HCT116 (cell line): ENCODE data around the gene CDH23. TPM values are rescaled to one million over a fixed set of nuclear protein-coding genes. Genes with fewer than 3 reads are reported as not detected.

ENCODE experiments used
- ATAC-seq: fragments of 200-7000 bp; cut with Tn5 transposase; 2 replicates; pipeline ENCODE4 v1.9.1; 2020; ENCODE audit warnings: mild to moderate bottlenecking, moderate library complexity
- BruUV-seq: library from RNA; stranded (reverse); fragments of 400-500 nt; replicated peaks from 2 replicates; lab custom pipeline; 2021; lab: Mats Ljungman, UMichigan
- CTCF ChIA-PET: fragments of 300-600 bp; sonication (Branson Sonifier 250); formaldehyde crosslinking; loops from one replicate; lab custom pipeline; 2021; ENCODE audit warnings: antibody characterized with exemption; lab: Charles Lee
- POLR2A ChIA-PET: fragments of 300-600, 350-600 bp; sonication (Branson Sonifier 250); formaldehyde crosslinking; loops from one replicate; lab custom pipeline; 2021; ENCODE audit warnings: antibody characterized with exemption; lab: Charles Lee
- RAD21 ChIA-PET, 2 experiments: fragments of 300-600 bp; sonication (Branson Sonifier 250); formaldehyde crosslinking; loops; one replicate each; lab custom pipeline; 2023; ENCODE audit warnings: low total read pairs in 2 of 2; ENCODE audit not compliant: uncharacterized antibody in 2 of 2, unreplicated experiment in 2 of 2, low non-redundant PET in 1 of 2; lab: Charles Lee
- DNase-seq: peaks from one replicate; pipeline ENCODE4 v3.0.0-alpha.2; 2010; ENCODE audit warnings: low read depth, low spot score
- H2AFZ ChIP-seq: fragments of 200-600 bp; shearing (Covaris generic), sonication (generic); 2 replicates; pipeline ENCODE4 v1.6.1; 2017; ENCODE audit warnings: low read depth, mixed run types, mixed read lengths, antibody characterized with exemption, low read length; ENCODE audit not compliant: poor library complexity, severe bottlenecking
- H3K27ac ChIP-seq: 2 replicates; pipeline ENCODE4 v1.5.1; 2012; ENCODE audit warnings: low read depth, low read length
- H3K27me3 ChIP-seq: fragments of 200-600 bp; sonication (generic); 2 replicates; pipeline ENCODE4 v1.6.1; 2016; ENCODE audit warnings: mixed run types, low read length, mixed read lengths; ENCODE audit not compliant: insufficient read depth
- H3K36me3 ChIP-seq, 2 experiments: fragments of 200-500 bp in 1 of 2; fragments of 200-600 bp in 1 of 2; sonication (Bioruptor generic) in 1 of 2; sonication (generic) in 1 of 2; 2 replicates each; pipeline versions ENCODE4 v1.5.1 to v1.6.1; 2014 to 2016; ENCODE audit warnings: low read length in 2 of 2, inconsistent platforms in 1 of 2, mixed read lengths in 1 of 2, mixed run types in 1 of 2; ENCODE audit not compliant: insufficient read depth in 2 of 2, control insufficient read depth in 1 of 2
- H3K4me1 ChIP-seq, 2 experiments: fragments of 200-600 bp in 1 of 2; sonication (generic) in 1 of 2; 2 replicates each; pipeline versions ENCODE4 v1.5.1 to v1.6.1; 2012 to 2017; ENCODE audit warnings: low read length in 2 of 2, inconsistent platforms in 1 of 2, mild to moderate bottlenecking in 1 of 2, mixed read lengths in 1 of 2, mixed run types in 1 of 2, moderate library complexity in 1 of 2; ENCODE audit not compliant: insufficient read depth in 2 of 2, control insufficient read depth in 1 of 2
- H3K4me2 ChIP-seq: fragments of 200-600 bp; sonication (generic); 2 replicates; pipeline ENCODE4 v1.6.1; 2017; ENCODE audit warnings: mixed run types, low read length, mixed read lengths
- H3K4me3 ChIP-seq, 2 experiments: fragments of 200-600 bp in 1 of 2; sonication (generic) in 1 of 2; replicated peaks in 1 of 2; 2 replicates each; pipeline ENCODE4 v1.5.1; 2011 to 2016; ENCODE audit warnings: low read length in 2 of 2, control low read depth in 1 of 2, low read depth in 1 of 2, mild to moderate bottlenecking in 1 of 2, mixed read lengths in 1 of 2, mixed run types in 1 of 2
- H3K79me2 ChIP-seq: fragments of 200-600 bp; sonication (generic); 2 replicates; pipeline ENCODE4 v1.6.1; 2017; ENCODE audit warnings: mild to moderate bottlenecking, mixed run types, low read length, moderate library complexity, mixed read lengths; ENCODE audit not compliant: insufficient read depth
- H3K9ac ChIP-seq: fragments of 200-600 bp; sonication (generic); 2 replicates; pipeline ENCODE4 v1.6.1; 2016; ENCODE audit warnings: low read length, mixed read lengths
- H3K9me2 ChIP-seq: fragments of 200-600 bp; sonication (generic), shearing (Covaris generic); 2 replicates; pipeline ENCODE4 v1.6.1; 2017; ENCODE audit warnings: mixed run types, mild to moderate bottlenecking, moderate library complexity; ENCODE audit not compliant: insufficient read depth
- H3K9me3 ChIP-seq, 2 experiments: fragments of 200-500 bp in 1 of 2; fragments of 200-600 bp in 1 of 2; sonication (Bioruptor generic) in 1 of 2; sonication (generic) in 1 of 2; 2 replicates each; pipeline ENCODE4 v1.6.1; 2014 to 2017; ENCODE audit warnings: low read length in 2 of 2, mixed read lengths in 2 of 2, inconsistent platforms in 1 of 2, low read depth in 1 of 2, mild to moderate bottlenecking in 1 of 2, mixed run types in 1 of 2, moderate library complexity in 1 of 2; ENCODE audit not compliant: control insufficient read depth in 1 of 2, insufficient read depth in 1 of 2
- H4K20me1 ChIP-seq: fragments of 200-600 bp; sonication (generic), shearing (Covaris generic); 2 replicates; pipeline ENCODE4 v1.6.1; 2017; ENCODE audit warnings: mixed run types, mild to moderate bottlenecking, moderate library complexity; ENCODE audit not compliant: insufficient read depth
- ATF3 ChIP-seq: IDR thresholded peaks from 2 replicates; pipeline ENCODE4 v1.6.1; 2012
- CEBPB ChIP-seq: IDR thresholded peaks from 2 replicates; pipeline ENCODE4 v1.6.1; 2012; ENCODE audit warnings: low read depth
- ELF1 ChIP-seq: IDR thresholded peaks from 2 replicates; pipeline ENCODE4 v1.6.1; 2012; ENCODE audit warnings: low read depth, borderline replicate concordance
- EZH2 ChIP-seq: fragments of 200-600 bp; sonication (generic); IDR thresholded peaks from 2 replicates; pipeline ENCODE4 v1.6.1; 2017; ENCODE audit warnings: antibody characterized with exemption, mixed run types
- EZH2phosphoT487 ChIP-seq: fragments of 200-600 bp; IDR thresholded peaks from 2 replicates; pipeline ENCODE4 v1.6.1; 2018; ENCODE audit warnings: antibody characterized with exemption, borderline replicate concordance
- FOSL1 ChIP-seq: IDR thresholded peaks from 2 replicates; pipeline ENCODE4 v1.6.1; 2012; ENCODE audit warnings: low read depth
- JUND ChIP-seq: IDR thresholded peaks from 2 replicates; pipeline ENCODE4 v1.6.1; 2012
- MAX ChIP-seq: IDR thresholded peaks from 2 replicates; pipeline ENCODE4 v1.6.1; 2012
- POLR2A ChIP-seq: IDR thresholded peaks from 2 replicates; pipeline ENCODE4 v1.7.0; 2011; ENCODE audit warnings: borderline replicate concordance; ENCODE audit not compliant: insufficient read depth, insufficient read length; ENCODE audit errors: extremely low read depth
- POLR2AphosphoS5 ChIP-seq: IDR thresholded peaks from 2 replicates; pipeline ENCODE4 v1.6.1; 2011; ENCODE audit warnings: mild to moderate bottlenecking, low read depth, low read length, moderate library complexity
- RAD21 ChIP-seq: IDR thresholded peaks from 2 replicates; pipeline ENCODE4 v1.6.1; 2012; ENCODE audit warnings: low read depth, mild to moderate bottlenecking
- REST ChIP-seq: IDR thresholded peaks from 2 replicates; pipeline ENCODE4 v1.6.1; 2012; ENCODE audit warnings: low read depth
- SIN3A ChIP-seq: IDR thresholded peaks from 2 replicates; pipeline ENCODE4 v1.6.1; 2012; ENCODE audit warnings: low read depth
- TCF7L2 ChIP-seq: IDR thresholded peaks from 2 replicates; pipeline ENCODE4 v1.7.0; 2011; ENCODE audit warnings: borderline replicate concordance, inconsistent platforms; ENCODE audit not compliant: insufficient read depth, insufficient read length; ENCODE audit errors: extremely low read depth
- YY1 ChIP-seq: IDR thresholded peaks from 2 replicates; pipeline ENCODE4 v1.6.1; 2011; ENCODE audit warnings: low read length, low read depth, moderate library complexity, mild to moderate bottlenecking; ENCODE audit not compliant: insufficient replicate concordance; ENCODE audit errors: extremely low read depth
- ZFX ChIP-seq: fragments of 450-650 bp; IDR thresholded peaks from 2 replicates; pipeline ENCODE4 v1.6.1; 2017
- ZNF274 ChIP-seq: fragments of 200-500 bp; sonication (Bioruptor generic); IDR thresholded peaks from 2 replicates; pipeline ENCODE4 v1.6.1; 2014; ENCODE audit warnings: mild to moderate bottlenecking, low read depth, low read length, inconsistent platforms
- intact Hi-C: fragments of 100-400 bp; cut with micrococcal nuclease; formaldehyde crosslinking; loops from 2 replicates; pipeline ENCODE4 v1.10.0; 2022
- total RNA-seq: library from RNA; stranded (reverse); gene quantifications from one replicate; pipeline ENCODE4 v1.2.1, GENCODE V29; 2021; ENCODE audit not compliant: unreplicated experiment

CDH23 gene
- total RNA-seq, 1 experiment from 2014 or later = not detected

- H3K36me3 ChIP-seq = no peaks in the 10 kb centered on the region
- no peaks in the 10 kb centered on the region for H3K79me2 ChIP-seq
- CTCF ChIA-PET = interaction anchor here (2.0 kb wide), 1 partner anchor 9 kb away, joined by 7 read pairs; no protein-coding TSS in a partner anchor
- H3K27ac ChIP-seq = no peak overlapping the region; the same call in 1 of the 2 replicates
- DNase-seq (no peak), ATAC-seq (no peak)
- H2AFZ ChIP-seq = no peak overlapping the region
- no peaks in the 10 kb centered on the region for H3K27me3 ChIP-seq
- no TSS peak for BruUV-seq
- H3K4me1 ChIP-seq = peaks cover 4 to 10% of the 10 kb centered on the region in 2 experiments; a peak in 3 of 4 replicates
- no peak overlapping the region for H3K4me2 ChIP-seq
- H3K9ac ChIP-seq = no peak overlapping the region
- RAD21 ChIA-PET = no interaction called here
- intact Hi-C loops = no loop called here
- no peaks in the 10 kb centered on the region; a peak in 1 of 4 replicates for H3K9me3 ChIP-seq
- no peaks in the 10 kb centered on the region for H4K20me1 ChIP-seq
- POLR2A ChIA-PET = no interaction called here
- TF ChIP-seq YY1 (no peak), POLR2AphosphoS5 (no peak)
- no peak overlapping the region for H3K4me3 ChIP-seq
- H3K9me2 ChIP-seq = no peaks in the 10 kb centered on the region
These were observed 291.5 kb downstream of the CDH23 start for GRCh38 chr10:71688256-71688655.

- TF ChIP-seq REST (no peak), MAX (no peak), TCF7L2 (no peak), ATF3 (no peak), YY1 (no peak), CEBPB (no peak), ZNF274 (no peak), POLR2A (no peak), JUND (no peak), ZFX (no peak), SIN3A (no peak), EZH2 (no peak), FOSL1 (no peak), ELF1 (no peak), EZH2phosphoT487 (no peak), RAD21 (no peak)
- Histone ChIP-seq H3K4me3 (no peak overlapping the region), H3K4me2 (no peak overlapping the region), H3K27me3 (no peaks in the 10 kb centered on the region), H3K9me2 (no peaks in the 10 kb centered on the region), H2AFZ (no peak overlapping the region), H3K9ac (no peak overlapping the region), H4K20me1 (no peaks in the 10 kb centered on the region), H3K79me2 (no peaks in the 10 kb centered on the region), H3K27ac (no peak overlapping the region), H3K4me1 (no peaks in the 10 kb centered on the region), H3K9me3 (no peaks in the 10 kb centered on the region; a peak in 1 of 4 replicates), H3K36me3 (no peaks in the 10 kb centered on the region)
- no peak for DNase-seq
- ChIA-PET POLR2A (no interaction called here), RAD21 (no interaction called here), CTCF (interaction anchor here (2.8 kb wide), 1 partner anchor 18 kb away, joined by 8 read pairs; no protein-coding TSS in a partner anchor)
- no TSS peak for BruUV-seq
- no peak for ATAC-seq
- intact Hi-C loops = no loop called here
These were observed 293.5 kb downstream of the CDH23 start for GRCh38 chr10:71690094-71690720.
